ENCODE measurements around the gene CCDC93.
"Not testable (repeated sequence)": the region's sequence is repeated elsewhere in the genome, so short reads cannot be mapped to it uniquely, and the experiment has no call there.

Gene CCDC93

DNA sequence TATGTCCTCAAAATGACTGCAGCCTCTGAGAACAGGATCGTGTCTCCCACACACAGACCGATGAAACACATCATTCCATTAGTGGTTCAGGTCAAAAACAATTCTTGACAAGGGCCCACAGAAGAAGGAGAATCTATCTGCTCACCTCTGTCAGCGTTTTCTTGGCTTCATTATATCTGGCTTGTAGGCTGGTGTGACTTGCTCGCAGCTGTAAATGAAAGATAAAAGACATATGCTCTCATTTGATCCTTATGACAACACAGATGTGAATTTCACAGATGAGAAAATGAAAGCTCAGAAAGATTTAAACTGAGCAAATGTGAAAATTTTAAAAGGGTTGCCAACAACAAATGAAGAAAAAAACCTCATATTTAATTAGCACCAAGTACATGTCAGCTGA is 61.6 kb downstream of the CCDC93 start:
- no peak for DNase-seq

DNA sequence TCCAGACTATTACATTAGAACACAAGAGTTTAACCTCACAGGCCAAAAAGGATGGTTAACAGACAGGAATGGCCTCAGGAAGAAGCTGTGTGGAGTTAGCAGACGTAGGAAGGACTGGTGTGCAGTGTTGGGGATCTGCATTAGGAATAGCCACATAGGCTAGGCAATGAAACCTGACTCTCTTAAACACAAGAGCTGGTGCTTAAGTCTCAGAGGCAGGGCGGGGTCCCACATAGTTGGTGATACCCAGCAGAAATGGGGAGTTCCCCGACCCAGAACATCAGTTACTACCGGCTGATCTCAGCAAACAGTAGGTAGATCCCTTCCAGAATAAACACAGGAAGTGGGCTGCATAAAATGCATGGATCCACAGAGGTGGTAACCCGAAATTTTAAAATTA is 64.1 kb downstream of the CCDC93 start:
- no peak for DNase-seq

DNA sequence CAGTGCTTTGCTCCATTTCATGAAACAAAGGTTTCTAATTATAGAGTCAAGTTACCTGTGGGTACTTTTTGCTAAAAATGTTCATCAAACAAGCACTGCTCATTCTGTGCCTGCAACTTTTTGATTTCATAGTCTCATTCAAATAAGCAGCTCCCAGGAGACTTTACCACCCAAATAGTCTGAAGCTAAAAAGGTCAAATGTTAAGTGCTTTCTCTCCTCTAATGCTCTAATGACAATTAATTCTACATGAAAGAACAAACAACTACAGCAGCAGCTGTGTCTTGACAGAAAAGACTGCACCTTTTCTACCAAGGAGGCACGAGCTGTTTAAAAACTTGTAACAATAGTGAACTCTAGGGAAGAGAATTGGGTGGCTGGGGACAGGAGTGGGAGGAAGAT is 65.3 kb downstream of the CCDC93 start:
- DNase-seq: no peak

DNA sequence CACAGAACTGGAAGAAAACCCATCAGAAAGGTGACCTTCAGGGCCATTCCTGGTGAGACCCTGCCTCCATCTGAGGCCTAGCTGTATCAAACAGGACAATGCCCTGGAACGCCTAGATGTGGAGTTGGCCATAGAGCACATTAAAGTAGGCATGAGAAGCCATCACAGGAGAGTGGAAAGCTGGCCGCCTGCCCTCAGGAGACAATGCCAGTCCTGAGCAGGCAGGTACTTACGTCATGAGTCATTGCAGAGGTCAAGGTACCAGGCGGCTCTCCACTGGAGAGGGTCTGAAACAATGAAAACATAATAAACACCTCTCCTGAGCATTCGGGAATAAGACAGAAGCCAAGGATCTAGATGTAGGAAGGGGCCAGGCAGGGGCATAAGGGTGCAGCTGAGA is 68.6 kb downstream of the CCDC93 start:
- no peak for DNase-seq

DNA sequence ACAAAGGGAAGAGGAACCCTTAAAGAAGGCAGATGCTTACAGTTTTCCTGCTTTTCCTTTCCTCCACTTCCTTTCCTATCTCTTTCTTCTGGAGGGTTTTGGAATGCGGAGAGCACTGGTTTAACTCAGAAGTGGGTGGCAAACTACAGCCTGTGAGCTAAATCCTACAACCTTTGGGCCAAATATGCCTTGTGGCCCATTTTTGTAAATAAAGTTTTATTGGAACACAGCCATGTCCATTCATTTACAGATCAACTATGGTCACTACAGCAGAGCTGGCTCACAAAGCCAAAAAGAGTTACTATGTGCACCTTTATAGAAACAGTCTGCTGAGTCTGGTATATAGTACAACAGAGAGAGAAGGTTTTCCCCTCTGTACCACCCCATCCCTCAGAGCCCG is 69.1 kb downstream of the CCDC93 start:
- no peak for DNase-seq

DNA sequence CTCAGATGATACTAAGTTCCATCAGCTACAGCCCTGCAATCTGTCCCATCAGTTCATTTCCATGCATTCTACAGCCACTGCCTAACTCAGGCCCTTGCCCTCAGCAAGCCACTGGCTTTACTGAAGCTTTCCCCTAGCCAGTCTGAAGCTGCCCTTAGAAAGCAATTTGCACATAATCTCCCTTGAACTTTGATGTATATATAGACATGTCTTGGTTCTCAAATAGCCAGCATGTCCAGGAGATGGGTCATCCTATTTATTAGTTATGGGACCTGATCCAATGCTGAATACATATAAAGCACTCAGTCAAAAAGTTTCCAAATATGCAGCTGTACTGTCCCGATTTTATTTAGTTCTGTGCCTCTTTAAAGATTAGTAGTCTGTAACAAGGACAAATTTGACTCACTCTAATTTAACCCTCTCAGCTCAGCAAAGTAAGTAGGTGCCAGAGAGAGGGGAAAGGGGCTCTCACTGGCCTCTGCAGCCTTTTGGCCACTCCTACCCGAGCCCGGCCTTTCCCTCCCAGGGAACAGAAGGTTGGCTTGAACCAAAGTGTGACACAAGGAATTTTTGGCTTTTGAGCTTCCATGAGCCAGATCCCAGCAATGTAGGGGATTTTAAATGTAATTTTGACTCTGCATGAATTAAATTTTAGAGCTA is 70.7 kb downstream of the CCDC93 start:
- DNase-seq: no peak

DNA sequence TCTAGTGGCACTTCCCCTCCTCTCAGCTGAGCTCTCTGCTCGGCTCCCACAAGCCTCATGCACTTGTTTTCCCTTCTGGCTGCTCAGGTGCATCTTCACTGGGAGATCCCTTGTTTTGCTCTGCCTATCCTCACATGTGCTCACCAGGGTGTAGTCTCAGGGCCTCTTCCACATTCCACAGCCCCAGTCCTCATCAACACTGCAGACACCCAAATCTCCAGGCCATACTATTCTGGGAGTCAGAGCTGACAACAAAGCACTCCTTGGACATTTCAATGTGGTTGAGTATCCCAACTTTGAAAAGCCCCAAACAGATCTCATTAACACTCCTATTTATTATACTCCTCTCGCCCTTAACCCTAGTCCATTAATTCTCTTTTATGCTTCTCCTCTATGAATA is 71.3 kb downstream of the CCDC93 start:
- DNase-seq: no peak

DNA sequence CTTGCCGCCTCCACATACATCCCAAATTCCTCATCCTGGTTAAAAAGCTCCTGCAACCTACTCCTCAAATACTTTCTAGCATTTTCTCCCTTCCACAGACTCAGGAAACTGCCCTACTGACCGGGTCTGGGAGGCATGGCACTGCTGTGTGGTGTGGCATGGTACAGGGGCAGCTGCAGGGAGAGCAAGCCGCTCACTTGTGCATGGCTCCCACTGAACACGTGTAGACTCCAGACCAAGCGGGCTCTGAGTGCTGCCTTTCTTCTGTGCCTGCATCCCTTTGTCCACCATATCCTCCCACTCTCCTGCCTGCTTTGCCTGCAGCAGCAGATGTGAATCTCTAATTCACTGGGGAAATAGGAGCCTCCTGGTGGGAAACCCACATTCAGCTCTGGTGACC is 72.2 kb downstream of the CCDC93 start:
- DNase-seq: no peak

DNA sequence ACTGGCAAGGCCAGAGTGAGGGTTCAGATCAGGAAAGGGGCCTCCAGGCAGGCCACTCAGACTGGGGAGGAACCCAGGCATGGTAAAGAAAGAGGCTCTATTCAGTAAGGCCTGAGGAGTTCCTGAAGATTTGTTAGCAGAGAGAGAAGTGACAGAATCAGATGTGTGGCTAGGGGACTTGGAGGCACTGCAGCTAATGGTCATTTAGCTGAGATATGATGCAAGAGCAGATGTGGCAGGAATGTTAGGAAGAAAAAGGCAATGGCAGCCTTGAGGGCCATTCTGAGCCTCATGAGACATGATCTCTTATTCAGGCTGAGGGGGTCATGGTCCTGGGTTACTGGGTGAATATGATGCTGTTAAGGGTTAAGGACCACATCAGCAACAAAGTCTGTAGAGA is 73.4 kb downstream of the CCDC93 start:
- no peak for DNase-seq

DNA sequence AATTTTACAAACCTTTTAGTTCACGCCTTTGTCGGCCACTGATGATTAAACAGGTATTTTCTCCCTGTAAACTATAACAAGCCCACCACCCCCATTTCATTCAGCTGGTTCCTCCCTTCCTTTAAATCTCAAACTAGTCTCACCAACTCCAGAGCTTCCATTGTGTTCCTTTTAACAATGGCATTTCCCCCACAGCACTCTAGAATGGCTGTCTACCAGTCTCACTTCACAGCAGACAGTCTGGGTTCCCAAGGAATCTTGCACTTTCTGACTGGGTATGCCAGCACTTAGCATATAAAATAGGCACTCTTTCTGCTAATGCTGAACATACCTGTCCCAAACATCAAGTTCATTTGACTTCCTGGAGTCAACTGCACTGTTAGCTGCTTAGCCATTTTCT is 75.3 kb downstream of the CCDC93 start:
- DNase-seq: no peak

DNA sequence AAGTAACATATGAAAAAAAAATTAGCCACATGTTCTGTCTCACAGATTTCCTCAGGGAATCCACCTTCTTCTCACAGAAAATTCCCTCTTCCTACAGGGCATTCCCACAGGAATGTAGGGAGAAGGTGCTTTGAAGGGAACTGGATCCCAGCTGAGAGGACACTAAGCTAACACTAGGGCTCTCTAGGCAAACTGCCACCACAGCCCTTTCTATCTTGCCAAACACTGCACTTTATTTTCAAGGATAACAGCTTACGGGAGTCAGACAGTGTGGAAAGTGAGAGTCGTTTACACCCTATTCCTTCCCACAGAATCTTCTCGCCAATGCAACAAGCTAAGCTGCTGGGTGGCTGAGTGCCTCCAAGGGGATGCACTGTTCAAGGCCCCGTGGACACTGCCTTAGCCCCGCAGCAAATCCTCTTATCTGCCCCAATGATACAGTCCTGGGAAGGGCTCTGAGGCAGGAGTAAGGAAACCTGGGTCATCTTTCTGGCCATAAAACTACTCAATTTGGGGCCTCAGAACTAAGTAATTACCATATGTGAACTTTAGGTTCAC is 76.9 kb downstream of the CCDC93 start:
- no peak for DNase-seq

DNA sequence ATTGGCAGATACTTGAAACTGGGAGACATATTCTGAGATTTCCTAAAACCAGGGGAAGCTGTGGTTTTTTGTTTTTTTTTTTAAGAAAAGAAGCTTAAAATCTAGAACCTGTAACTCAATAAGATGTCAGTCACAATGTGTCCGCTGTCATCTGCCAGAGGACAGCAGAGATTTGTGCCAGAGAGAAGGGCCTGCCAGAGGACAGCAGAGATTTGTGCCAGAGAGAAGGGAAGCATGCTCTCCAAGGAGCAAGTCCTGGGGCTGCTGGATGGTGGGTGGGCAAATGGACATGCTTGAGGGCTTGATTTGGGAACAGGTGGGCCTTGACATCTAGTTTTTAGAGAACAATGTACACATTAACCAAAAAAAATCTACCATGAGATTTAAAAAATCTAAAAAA is 77.9 kb downstream of the CCDC93 start:
- DNase-seq: no peak

DNA sequence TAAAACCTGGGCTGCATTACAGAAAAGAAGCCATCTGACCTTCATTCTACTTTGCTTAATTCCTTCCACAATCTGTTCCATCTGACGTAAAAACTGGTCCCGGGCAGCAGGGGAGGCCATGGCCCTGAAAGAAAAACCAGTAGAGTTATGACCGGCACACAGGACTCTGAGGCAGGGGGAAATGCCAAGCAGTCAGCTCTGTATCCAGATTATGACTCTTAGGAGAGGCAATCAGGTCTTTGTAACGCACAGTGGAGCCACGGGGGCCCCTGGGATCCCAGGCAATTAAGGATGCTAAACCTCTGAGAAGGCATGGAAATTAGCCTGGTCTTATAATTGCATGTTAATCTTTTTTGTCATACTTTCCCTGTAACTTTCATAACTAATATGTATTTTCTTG is 78.4 kb downstream of the CCDC93 start:
- no peak for DNase-seq

DNA sequence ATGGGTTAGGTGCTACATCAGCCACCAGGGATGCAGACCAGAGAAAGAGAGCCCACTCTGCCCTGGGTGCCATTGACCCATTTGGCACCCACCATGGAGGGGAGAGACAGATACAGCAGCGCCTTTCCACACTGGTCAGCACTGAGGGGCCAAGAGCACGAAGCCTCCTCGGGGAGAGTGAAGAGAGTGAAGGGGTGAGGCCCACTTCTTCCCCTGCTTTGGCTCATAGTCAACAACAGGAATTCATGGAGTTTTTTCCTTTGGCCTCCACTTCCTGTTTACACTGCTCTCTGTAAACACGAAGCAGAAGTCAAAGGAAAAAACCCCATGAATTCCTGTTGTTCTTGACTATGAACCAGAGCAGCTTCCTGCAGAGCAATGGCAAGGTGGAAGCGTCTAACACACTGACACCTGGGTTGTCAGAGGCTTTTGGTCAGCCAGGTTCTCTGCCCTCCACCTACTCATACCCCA is 80.0 kb downstream of the CCDC93 start:
- no peak for DNase-seq

DNA sequence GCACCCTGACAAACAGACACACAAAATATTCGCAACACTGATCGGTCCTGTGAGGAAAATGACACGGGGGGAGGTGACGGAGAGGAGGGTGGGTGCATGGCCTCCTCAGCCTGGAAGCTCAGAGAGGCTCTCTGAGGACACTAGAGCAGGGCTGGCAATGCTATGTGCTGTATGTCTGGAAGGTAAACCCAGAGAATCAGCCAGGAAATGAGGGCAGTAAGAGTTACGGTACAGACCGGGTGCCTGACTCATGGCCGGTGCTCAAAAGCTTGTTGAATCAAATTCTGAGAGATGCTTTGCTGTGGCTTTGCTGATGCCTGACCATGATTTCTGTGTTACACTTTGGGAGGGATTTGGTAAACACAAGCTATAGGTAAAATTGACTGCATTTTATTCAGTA is 81.9 kb downstream of the CCDC93 start:
- no peak for DNase-seq

DNA sequence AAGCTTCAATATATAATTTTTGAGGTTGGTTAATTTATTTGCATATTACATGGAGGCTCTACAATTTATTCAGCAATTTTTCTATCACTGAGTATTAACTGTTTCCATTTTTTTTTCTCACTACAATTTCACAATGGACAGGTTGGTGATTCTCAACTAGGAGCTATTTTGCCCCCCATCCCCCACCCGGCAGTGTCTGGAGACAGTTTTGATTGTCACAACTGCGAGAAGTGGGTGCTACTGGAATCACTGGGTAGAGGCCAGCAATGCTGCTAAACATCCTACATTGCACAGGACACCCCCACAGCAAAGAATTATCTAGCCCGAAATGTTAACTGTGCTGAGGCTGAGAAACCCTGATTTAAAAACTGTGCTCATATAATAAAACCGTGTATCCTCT is 82.6 kb downstream of the CCDC93 start:
- no peak for DNase-seq

DNA sequence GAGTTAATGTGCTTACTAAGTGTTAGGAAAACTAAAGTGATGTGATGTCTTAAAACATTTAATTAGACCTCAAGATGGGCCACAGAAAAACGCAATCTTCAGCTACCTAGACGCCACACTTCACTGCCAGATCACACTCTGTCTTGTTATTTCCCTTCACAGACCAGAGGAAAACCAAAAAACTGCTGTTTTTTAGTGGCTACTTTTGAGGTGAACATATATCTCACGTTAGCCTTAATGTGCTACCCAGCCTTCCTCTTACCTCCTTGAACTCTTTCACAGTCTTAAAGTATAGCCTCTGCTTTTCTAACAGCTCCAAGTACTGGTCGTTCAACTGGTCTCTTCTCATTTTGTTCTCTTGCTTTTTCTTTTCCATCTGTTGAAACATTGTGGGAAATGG is 83.1 kb downstream of the CCDC93 start:
- no peak for DNase-seq

DNA sequence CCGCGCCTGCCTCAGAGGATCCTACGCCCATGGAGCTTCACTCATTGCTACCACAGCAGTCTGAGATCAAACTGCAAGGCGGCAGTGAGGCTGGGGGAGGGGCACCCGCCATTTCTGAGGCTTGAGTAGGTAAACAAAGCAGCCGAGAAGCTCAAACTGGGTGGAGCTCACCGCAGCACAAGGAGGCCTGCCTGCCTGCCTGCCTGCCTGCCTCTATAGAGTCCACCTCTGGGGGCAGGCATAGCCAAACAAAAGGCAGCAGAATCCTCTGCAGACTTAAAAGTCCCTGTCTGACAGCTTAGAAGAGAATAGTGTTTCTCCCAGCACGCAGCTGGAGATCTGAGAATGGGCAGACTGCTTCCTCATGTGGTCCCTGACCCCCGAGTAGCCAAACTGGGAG is 90.4 kb downstream of the CCDC93 start:
- not testable (repeated sequence) for DNase-seq

DNA sequence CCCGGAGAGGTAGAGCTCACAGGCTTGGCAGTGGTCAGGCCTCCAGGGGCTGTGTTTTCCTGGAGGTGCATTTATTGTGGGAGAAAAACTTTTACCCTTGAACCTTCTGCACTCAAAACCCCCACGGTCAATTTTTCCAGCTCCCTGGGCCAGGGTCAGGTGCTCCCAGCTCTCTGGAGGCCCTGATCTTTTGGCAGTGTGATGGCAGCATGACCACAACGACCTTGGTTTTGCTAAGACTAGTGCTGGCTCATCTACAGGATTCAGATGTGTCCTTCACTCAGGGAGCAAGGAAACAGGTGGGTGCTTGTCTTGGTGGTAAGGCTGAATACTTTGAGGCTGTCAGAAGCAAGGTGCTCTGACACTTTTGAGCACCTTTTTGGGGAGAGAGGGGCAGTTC is 92.3 kb downstream of the CCDC93 start:
- DNase-seq: no peak

DNA sequence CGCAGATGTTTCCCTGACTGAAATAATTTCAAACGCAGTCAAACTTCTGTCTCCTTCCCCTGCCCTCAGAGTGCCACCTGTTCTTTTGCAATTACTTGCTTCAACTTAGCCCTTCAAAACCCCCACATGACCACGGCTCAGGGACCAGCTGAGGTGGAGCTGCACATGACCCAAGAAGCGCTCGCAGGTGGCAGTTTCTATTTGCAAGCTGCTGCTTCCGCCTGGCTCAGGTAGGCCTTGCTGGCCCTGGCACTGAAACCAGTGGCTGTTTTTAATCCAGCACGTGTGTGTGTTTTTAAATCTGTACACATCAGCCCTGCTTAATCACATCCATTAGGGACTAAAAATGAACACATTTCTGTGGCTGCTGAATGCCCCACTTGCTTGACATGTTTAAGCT is 95.3 kb downstream of the CCDC93 start:
- DNase-seq: no peak

DNA sequence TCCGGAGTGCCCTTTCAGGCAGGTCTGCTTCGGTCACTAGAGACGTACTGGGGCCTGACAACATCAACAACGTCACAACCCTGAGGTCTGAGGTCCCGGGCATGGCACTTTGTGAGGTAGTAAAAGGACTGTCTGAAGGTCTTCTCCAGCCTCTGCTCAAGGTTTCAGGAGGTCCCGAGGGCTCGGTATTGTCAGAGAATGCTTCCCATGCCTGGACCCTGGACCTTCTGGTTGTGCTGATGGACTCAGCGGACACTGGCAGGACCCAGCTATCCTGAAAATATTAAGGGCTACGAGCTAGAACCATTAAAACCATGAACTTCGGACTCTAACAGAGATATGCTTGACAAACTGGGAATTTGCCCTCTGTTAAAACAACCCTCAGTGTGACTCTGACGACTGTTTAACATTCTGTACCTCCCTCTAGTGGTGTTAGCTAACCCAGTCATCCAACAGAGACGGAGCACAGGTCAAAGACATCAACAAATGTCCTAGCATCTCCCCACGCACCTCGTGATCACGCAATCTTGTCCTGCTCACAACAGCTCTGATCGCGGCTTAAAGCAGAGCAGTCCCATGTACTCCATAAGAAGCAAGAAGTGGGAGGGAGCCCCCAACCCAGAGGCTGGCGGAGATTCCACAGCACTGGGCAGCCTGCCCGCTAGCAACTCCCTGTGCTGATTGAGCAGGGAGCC is 96.5 kb downstream of the CCDC93 start:
- no peak for DNase-seq

DNA sequence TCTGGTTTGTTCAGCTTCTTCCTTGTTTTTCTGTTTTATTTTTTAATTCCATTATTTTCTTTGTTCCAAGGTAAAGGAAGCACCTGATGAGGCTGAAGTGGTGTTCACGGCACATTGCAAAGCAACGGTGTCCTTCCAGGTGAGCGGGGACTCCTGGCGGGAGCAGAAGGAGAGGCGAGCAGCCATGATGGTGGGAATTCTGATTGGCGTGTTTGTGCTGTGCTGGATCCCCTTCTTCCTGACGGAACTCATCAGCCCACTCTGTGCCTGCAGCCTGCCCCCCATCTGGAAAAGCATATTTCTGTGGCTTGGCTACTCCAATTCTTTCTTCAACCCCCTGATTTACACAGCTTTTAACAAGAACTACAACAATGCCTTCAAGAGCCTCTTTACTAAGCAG is 110.9 kb downstream of the CCDC93 start:
- no peak for DNase-seq

DNA sequence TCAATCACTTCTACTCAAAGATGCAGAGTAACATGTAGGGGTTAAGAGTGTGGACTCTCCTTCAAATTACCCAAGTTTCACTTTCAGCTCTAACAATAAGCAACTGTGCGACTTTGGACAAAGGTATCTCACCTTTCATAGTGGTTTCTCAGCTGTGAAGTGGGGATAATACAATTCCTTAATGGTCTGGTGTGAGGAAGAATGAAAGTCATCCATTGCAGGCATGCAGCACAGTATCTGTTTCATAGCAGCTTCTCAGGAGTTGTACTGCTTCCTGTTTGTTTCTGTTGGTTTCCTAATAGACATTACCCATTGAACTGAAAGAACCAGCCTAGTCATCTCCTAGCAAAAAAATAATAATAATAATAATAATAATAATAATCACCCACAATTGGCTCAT is 125.0 kb downstream of the CCDC93 start:
- DNase-seq: no peak

DNA sequence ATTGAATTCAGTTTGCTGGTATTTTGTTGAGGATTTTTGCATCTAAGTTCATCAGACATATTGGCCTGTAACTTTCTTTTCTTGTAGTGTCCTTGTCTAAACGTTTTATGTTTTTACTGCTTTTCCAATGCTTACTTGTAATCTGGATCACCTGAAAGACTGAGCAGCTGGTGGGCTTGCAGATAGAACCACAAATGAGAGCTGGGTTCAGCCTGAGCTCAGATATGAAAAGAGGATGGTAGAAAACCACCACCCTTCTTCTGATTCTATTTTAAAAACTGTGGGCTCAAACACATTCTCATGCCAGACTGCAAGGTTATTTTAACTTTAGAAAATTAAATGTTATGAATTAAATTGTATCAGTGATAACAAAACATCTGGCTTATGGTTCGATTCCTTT is 128.6 kb downstream of the CCDC93 start:
- no peak for DNase-seq

DNA sequence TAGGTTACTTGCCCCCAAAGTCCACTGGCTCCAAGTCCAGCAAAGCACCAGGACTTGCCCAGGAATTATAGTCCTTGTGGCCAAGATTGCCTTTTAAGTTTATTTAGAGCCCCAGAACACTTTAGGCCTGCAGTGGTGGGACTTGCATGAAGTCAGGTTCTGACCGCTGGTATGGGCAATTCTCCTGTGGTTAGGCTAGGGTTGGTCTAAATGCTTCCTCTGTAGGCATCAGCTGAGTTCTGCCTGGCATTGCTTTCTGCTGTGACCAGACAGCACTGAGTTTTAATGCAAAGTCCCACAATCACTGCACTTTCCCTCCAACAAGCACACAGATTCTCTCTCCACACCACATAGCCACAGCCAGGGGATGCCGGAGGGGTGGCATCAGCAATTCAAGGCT is 134.9 kb downstream of the CCDC93 start:
- DNase-seq: no peak

Measured in CD4-positive, alpha-beta T cell treated with Interferon gamma for 1 hour (primary cell).